Measurements from ENCODE around the gene TARM1.
"Not testable (repeated sequence)": the region's sequence is repeated elsewhere in the genome, so short reads cannot be mapped to it uniquely, and the experiment has no call there.

DNA sequence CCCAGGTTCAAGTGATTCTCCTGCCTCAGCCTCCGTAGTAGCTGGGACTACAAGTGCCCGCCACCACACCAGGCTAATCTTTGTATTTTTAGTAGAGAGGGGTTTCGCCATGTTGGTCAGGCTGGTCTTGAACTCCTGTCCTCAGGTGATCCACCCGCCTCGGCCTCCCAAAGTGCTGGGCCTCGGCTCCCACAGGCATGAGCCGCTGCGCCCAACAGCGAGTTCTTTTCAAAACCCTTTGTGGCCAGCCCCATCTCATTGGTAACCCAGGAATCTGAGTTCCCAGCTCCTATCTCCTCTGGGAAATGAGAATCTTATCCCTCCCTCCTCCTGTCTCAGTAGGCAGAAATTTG is 18.7 kb upstream of the TARM1 start:
- TF ChIP-seq, protein P1, sequence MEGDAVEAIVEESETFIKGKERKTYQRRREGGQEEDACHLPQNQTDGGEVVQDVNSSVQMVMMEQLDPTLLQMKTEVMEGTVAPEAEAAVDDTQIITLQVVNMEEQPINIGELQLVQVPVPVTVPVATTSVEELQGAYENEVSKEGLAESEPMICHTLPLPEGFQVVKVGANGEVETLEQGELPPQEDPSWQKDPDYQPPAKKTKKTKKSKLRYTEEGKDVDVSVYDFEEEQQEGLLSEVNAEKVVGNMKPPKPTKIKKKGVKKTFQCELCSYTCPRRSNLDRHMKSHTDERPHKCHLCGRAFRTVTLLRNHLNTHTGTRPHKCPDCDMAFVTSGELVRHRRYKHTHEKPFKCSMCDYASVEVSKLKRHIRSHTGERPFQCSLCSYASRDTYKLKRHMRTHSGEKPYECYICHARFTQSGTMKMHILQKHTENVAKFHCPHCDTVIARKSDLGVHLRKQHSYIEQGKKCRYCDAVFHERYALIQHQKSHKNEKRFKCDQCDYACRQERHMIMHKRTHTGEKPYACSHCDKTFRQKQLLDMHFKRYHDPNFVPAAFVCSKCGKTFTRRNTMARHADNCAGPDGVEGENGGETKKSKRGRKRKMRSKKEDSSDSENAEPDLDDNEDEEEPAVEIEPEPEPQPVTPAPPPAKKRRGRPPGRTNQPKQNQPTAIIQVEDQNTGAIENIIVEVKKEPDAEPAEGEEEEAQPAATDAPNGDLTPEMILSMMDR (IDR thresholded peaks at IDR 0.05) = not testable (repeated sequence)
- TF ChIP-seq EZH2phosphoT487, EZH2 (IDR thresholded peaks at IDR 0.05): not testable (repeated sequence)

Data from neural progenitor cell (in vitro differentiated cells).